K562 (cell line): ENCODE measurements around the gene FBXL4. TPM values are rescaled to one million over a fixed set of nuclear protein-coding genes. Genes with fewer than 3 reads are reported as not detected.

Experiments
- ARID2 ChIP-seq: fragments of 450-650 bp; IDR thresholded peaks from 2 replicates; pipeline ENCODE4 v1.6.1; 2017; ENCODE audit warnings: antibody characterized with exemption, mild to moderate bottlenecking
- CC2D1A ChIP-seq: fragments of 450-650 bp; IDR thresholded peaks from 2 replicates; pipeline ENCODE4 v1.6.1; 2017; ENCODE audit warnings: mild to moderate bottlenecking
- DEAF1 ChIP-seq: fragments of 450-650 bp; formaldehyde crosslinking; IDR thresholded peaks from 2 replicates; pipeline ENCODE4 v1.4.0; 2020; ENCODE audit warnings: mild to moderate bottlenecking, moderate library complexity
- FOXA1 ChIP-seq: fragments of 450-650 bp; IDR thresholded peaks from 2 replicates; pipeline ENCODE4 v1.6.1; 2016; ENCODE audit warnings: mild to moderate bottlenecking, borderline replicate concordance
- L3MBTL2 ChIP-seq: fragments of 450-650 bp; IDR thresholded peaks from 2 replicates; pipeline ENCODE4 v1.6.1; 2016; ENCODE audit warnings: mild to moderate bottlenecking, moderate library complexity
- RAD21 ChIP-seq, 2 experiments: fragments of 250-450 bp in 1 of 2; fragments of 450-650 bp in 1 of 2; sonication (Bioruptor Pico) in 1 of 2; formaldehyde crosslinking in 1 of 2; IDR thresholded peaks in 1 of 2; conservative IDR thresholded peaks in 1 of 2; 2 replicates each; pipeline versions ENCODE4 v1.4.0 to v1.8.0; 2020 to 2022; ENCODE audit warnings: mild to moderate bottlenecking in 2 of 2, moderate library complexity in 1 of 2
- REST ChIP-seq, 2 experiments: fragments of 450-650 bp; formaldehyde crosslinking in 1 of 2; IDR thresholded peaks; 2 replicates each; pipeline versions ENCODE4 v1.4.0 to v1.6.1; 2014 to 2020; ENCODE audit warnings: mild to moderate bottlenecking in 2 of 2, borderline replicate concordance in 1 of 2, low read depth in 1 of 2
- SMARCA4 ChIP-seq: fragments of 450-650 bp; IDR thresholded peaks from 2 replicates; pipeline ENCODE4 v1.6.1; 2016
- SMC3 ChIP-seq: conservative IDR thresholded peaks from 2 replicates; pipeline ENCODE4 v1.6.1; 2011; ENCODE audit warnings: low read depth, low read length, improper control_type of control experiment; ENCODE audit not compliant: insufficient read depth
- STAG1 ChIP-seq: sonication (generic); formaldehyde crosslinking; IDR thresholded peaks from 2 replicates; pipeline ENCODE4 v1.5.0; 2020; ENCODE audit warnings: missing genetic modification reagents, borderline replicate concordance
- TFAP4 ChIP-seq: sonication (generic); formaldehyde crosslinking; IDR thresholded peaks from 2 replicates; pipeline ENCODE4 v1.8.0; 2022; ENCODE audit warnings: missing genetic modification reagents, mild to moderate bottlenecking, moderate library complexity, borderline replicate concordance
- polyA plus RNA-seq, 8 experiments: library from polyadenylated mRNA; depleted of rRNA in 4 of 8; stranded (reverse) in 5 of 8; unstranded in 3 of 8; fragments of >200 nt; fragmentation: Nextera tagmentation in 2 of 8; fragmentation: Illumina TruSeq in 1 of 8; extraction: Ambion mirVana in 2 of 8; extraction: Trizol in 1 of 8; gene quantifications; 2 replicates each; pipeline versions ENCODE4 v1.2.1 to v1.2.3, GENCODE V29; 2011 to 2014; ENCODE audit warnings: inconsistent platforms in 1 of 8, missing spikeins in 1 of 8
- total RNA-seq, 7 experiments: library from RNA; depleted of rRNA in 6 of 7; stranded (reverse); fragments of >200 nt in 6 of 7; fragmentation: Illumina TruSeq in 2 of 7; extraction: Trizol in 2 of 7; gene quantifications; 2 replicates each; pipeline versions ENCODE4 v1.2.1 to v1.2.3, GENCODE V29; 2011 to 2021; ENCODE audit warnings: low replicate concordance in 1 of 7

The FBXL4 gene
- total and polyA plus RNA-seq, 9 of the 15 experiments (the other 6 are each of a cell fraction or from before 2014, with no cell fraction given): 4.2 to 23.1 (median 7.7) TPM

GRCh38 chr6:98845211-98846020 is 102.3 kb downstream of the FBXL4 start (continued):
- TF ChIP-seq REST (IDR thresholded peaks at IDR 0.05; ENCODE audit: borderline replicate concordance) (peak; percentile 80), REST (CRISPR knock-in tag; IDR thresholded peaks at IDR 0.05; ENCODE audit: low read depth) (no peak), TFAP4 (CRISPR knock-in tag) (peak; percentile 18; the same call in 1 of the 2 replicates), FOXA1 (no peak), RAD21 (CRISPR knock-in tag; conservative IDR thresholded peaks at IDR 0.05 in 1 of 2, IDR thresholded peaks at IDR 0.05 in 1 of 2) (peak; percentile 69 to 89), SMARCA4 (no peak), SMC3 (peak; percentile 80), CC2D1A (peak; percentile 61; the same call in 1 of the 2 replicates), ARID2 (peak; percentile 82), STAG1 (peak; percentile 77; the same call in 1 of the 2 replicates), L3MBTL2 (0 out of 2 replicates have a peak, but pooled peaks have one; percentile 19), DEAF1 (peak; percentile 64; the same call in 1 of the 2 replicates)
